A549 (cell line): Measurements from ENCODE around the gene LMBR1L. TPM values are rescaled to one million over a fixed set of nuclear protein-coding genes. Genes with fewer than 3 reads are reported as not detected.

Source experiments
- ATAC-seq, 2 experiments: fragments of 200-7000 bp in 1 of 2; fragments of >200 bp in 1 of 2; cut with Nextera tagmentation in 1 of 2; cut with Tn5 transposase in 1 of 2; 3 replicates each; pipeline versions ENCODE4 v1.8.0 to v1.9.1; 2018 to 2020; ENCODE audit warnings: mild to moderate bottlenecking in 1 of 2, moderate library complexity in 1 of 2
- CTCF ChIA-PET: fragments of 300-600 bp; sonication (Branson Sonifier 250); formaldehyde crosslinking; extraction: SDS; loops from one replicate; lab custom pipeline; 2021; ENCODE audit warnings: antibody characterized with exemption, inconsistent platforms; lab: Yijun Ruan, JAX
- POLR2A ChIA-PET: fragments of 350-600 bp; formaldehyde crosslinking; extraction: SDS; loops from one replicate; lab custom pipeline; 2021; ENCODE audit warnings: antibody characterized with exemption, inconsistent platforms; lab: Yijun Ruan, JAX
- DNase-seq, 2 experiments: peaks; one replicate each; pipeline versions ENCODE4 v3.0.0 to v3.0.0-alpha.2; 2011 to 2016; ENCODE audit warnings: low read depth in 1 of 2, low spot score in 1 of 2
- FAIRE-seq: peaks from 2 replicates; lab custom pipeline; 2011; peaks lifted over from hg19 to GRCh38; lab: Jason Lieb, UNC
- H3K27ac ChIP-seq, 2 experiments: fragments of >200 bp; sonication (Bioruptor Twin); formaldehyde crosslinking; 3 replicates each; pipeline ENCODE4 v1.5.1; 2016 to 2017
- H3K4me1 ChIP-seq: fragments of >200 bp; sonication (Bioruptor Twin); formaldehyde crosslinking; 3 replicates; pipeline ENCODE4 v1.6.1; 2016
- H3K4me2 ChIP-seq: fragments of >200 bp; sonication (Bioruptor Twin); formaldehyde crosslinking; 3 replicates; pipeline ENCODE4 v1.6.1; 2016
- H3K4me3 ChIP-seq: fragments of >200 bp; sonication (Bioruptor Twin); formaldehyde crosslinking; 3 replicates; pipeline ENCODE4 v1.5.1; 2016
- H3K9me3 ChIP-seq: fragments of >200 bp; sonication (Bioruptor Twin); formaldehyde crosslinking; 3 replicates; pipeline ENCODE4 v1.6.1; 2016
- CEBPB ChIP-seq, 2 experiments: fragments of >200 bp in 1 of 2; sonication (Bioruptor Twin) in 1 of 2; formaldehyde crosslinking in 1 of 2; IDR thresholded peaks; 2 replicates each; pipeline ENCODE4 v1.6.1; 2012 to 2016
- CHD2 ChIP-seq: fragments of 150-350 bp; IDR thresholded peaks from 2 replicates; pipeline ENCODE4 v1.6.1; 2014; ENCODE audit warnings: low read length; ENCODE audit not compliant: partially characterized antibody
- CHD4 ChIP-seq: fragments of 200-600 bp; sonication (generic); IDR thresholded peaks from 2 replicates; pipeline ENCODE4 v1.6.1; 2016; ENCODE audit warnings: antibody characterized with exemption, mild to moderate bottlenecking, borderline replicate concordance
- CTCF ChIP-seq: fragments of >200 bp; sonication (Bioruptor Twin); formaldehyde crosslinking; IDR thresholded peaks from 3 replicates; pipeline ENCODE4 v1.5.1; 2016
- E2F6 ChIP-seq: IDR thresholded peaks from 2 replicates; pipeline ENCODE4 v1.6.1; 2012; ENCODE audit warnings: low read depth, borderline replicate concordance
- ESRRA ChIP-seq: fragments of 150-350 bp; IDR thresholded peaks from 2 replicates; pipeline ENCODE4 v1.6.1; 2014; ENCODE audit warnings: mild to moderate bottlenecking, low read length, borderline replicate concordance
- FOSB ChIP-seq: fragments of 250-450 bp; sonication (Bioruptor Pico); IDR thresholded peaks from 2 replicates; pipeline ENCODE4 v1.5.0; 2020; ENCODE audit warnings: mild to moderate bottlenecking, moderate library complexity
- HDAC2 ChIP-seq: fragments of 200-600 bp; sonication (generic); IDR thresholded peaks from 2 replicates; pipeline ENCODE4 v1.6.1; 2016
- HES2 ChIP-seq: fragments of >200 bp; sonication (Bioruptor Twin); formaldehyde crosslinking; IDR thresholded peaks from 2 replicates; pipeline ENCODE4 v1.6.1; 2016
- JUN ChIP-seq, 2 experiments: fragments of >200 bp; sonication (Bioruptor Twin); formaldehyde crosslinking; IDR thresholded peaks; 2 replicates in 1 of 2; 3 replicates in 1 of 2; pipeline ENCODE4 v1.6.1; 2016 to 2017
- MAFK ChIP-seq: fragments of 450-650 bp; IDR thresholded peaks from 2 replicates; pipeline ENCODE4 v1.6.1; 2014; ENCODE audit not compliant: partially characterized antibody
- MAX ChIP-seq: IDR thresholded peaks from 2 replicates; pipeline ENCODE4 v1.6.1; 2012
- MAZ ChIP-seq: fragments of 150-350 bp; IDR thresholded peaks from 2 replicates; pipeline ENCODE4 v1.6.1; 2014; ENCODE audit warnings: antibody characterized with exemption, low read depth, low read length, borderline replicate concordance
- NPAS2 ChIP-seq: fragments of 250-450 bp; sonication (Bioruptor Pico); IDR thresholded peaks from 2 replicates; pipeline ENCODE4 v1.8.0; 2022; ENCODE audit warnings: mild to moderate bottlenecking, moderate library complexity, borderline replicate concordance
- NR3C1 ChIP-seq: fragments of >200 bp; sonication (Bioruptor Twin); formaldehyde crosslinking; IDR thresholded peaks from 3 replicates; pipeline ENCODE4 v1.6.1; 2017
- PBX3 ChIP-seq: IDR thresholded peaks from 2 replicates; pipeline ENCODE4 v1.6.1; 2012
- POLR2A ChIP-seq: IDR thresholded peaks from 2 replicates; pipeline ENCODE4 v1.6.1; 2012; ENCODE audit warnings: mild to moderate bottlenecking, low read length
- RFX5 ChIP-seq: fragments of 450-650 bp; IDR thresholded peaks from 2 replicates; pipeline ENCODE4 v1.7.1; 2014; ENCODE audit warnings: antibody characterized with exemption, mild to moderate bottlenecking, moderate library complexity
- RNF2 ChIP-seq: fragments of 200-600 bp; sonication (generic); IDR thresholded peaks from 2 replicates; pipeline ENCODE4 v1.6.1; 2016; ENCODE audit warnings: low read depth, mild to moderate bottlenecking, antibody characterized with exemption, moderate library complexity, borderline replicate concordance
- ZSCAN20 ChIP-seq: fragments of 250-450 bp; sonication (Bioruptor Pico); IDR thresholded peaks from 2 replicates; pipeline ENCODE4 v1.8.0; 2022; ENCODE audit warnings: mild to moderate bottlenecking, moderate library complexity
- WGBS: methylation state at CpG from one replicate; pipeline ENCODE4 v1.1.6; 2017; ENCODE audit errors: missing lambda C conversion rate; 5-methylcytosine and 5-hydroxymethylcytosine counted together
- polyA plus RNA-seq, 4 experiments: library from polyadenylated mRNA; depleted of rRNA in 3 of 4; stranded (reverse); fragments of >200 nt; fragmentation: RNase III in 1 of 4; extraction: RNeasy Plus Mini Kit Qiagen cat#74134 plus additional on column Dnase treatment in 1 of 4; gene quantifications; 2 replicates in 3 of 4; 3 replicates in 1 of 4; pipeline ENCODE4 v1.2.3, GENCODE V29; 2011 to 2017

The LMBR1L gene
- polyA plus RNA-seq, 2 of the 4 experiments (the other 2 are of a cell fraction) = 16.7 to 25.1 TPM

GRCh38 chr12:49091836-49092085, 18.9 kb downstream of the LMBR1L start:
- Histone ChIP-seq H3K9me3 (no peaks in the 10 kb centered on the region), H3K4me1 (peaks cover 22% of the 10 kb centered on the region; the same call in 2 of the 3 replicates), H3K4me2 (peak overlapping the region; percentile 67), H3K4me3 (peak overlapping the region; percentile 27; the same call in 2 of the 3 replicates), H3K27ac (peak overlapping the region in 1 of 2 experiments; percentile 52; a peak in 3 of 6 replicates)
- ChIA-PET CTCF (interaction anchor here (0.8 to 11.5 kb wide), 18 partner anchors 10 to 144 kb away, joined by 3 to 166 read pairs (median 10); partner anchors contain the start of genes LMBR1L, RHEBL1 and TUBA1B), POLR2A (interaction anchor here (0.5 to 2.5 kb wide), 4 partner anchors 18 to 173 kb away, joined by 3 to 9 read pairs (median 5); partner anchors contain the start of genes LMBR1L and TUBA1C)
- 24% methylated on average over 14 of the region's 14 CpGs for WGBS
- DNase-seq (no peak), FAIRE-seq (no peak), ATAC-seq (no peak)
- no peak for TF ChIP-seq FOSB (CRISPR knock-in tag)
- no peak for TF ChIP-seq NPAS2 (CRISPR knock-in tag)
- no peak for TF ChIP-seq CEBPB (IDR thresholded peaks at IDR 0.05)
- no peak for TF ChIP-seq MAZ
- no peak for TF ChIP-seq MAX
- TF ChIP-seq NR3C1 = no peak
- no peak for TF ChIP-seq PBX3
- TF ChIP-seq RNF2 = no peak
- no peak for TF ChIP-seq RFX5
- no peak for TF ChIP-seq CHD4
- no peak for TF ChIP-seq CHD2
- no peak for TF ChIP-seq MAFK

- DNase-seq (no peak), ATAC-seq (no peak), FAIRE-seq (no peak)
- POLR2A ChIA-PET = interaction anchor here (0.5 to 2.5 kb wide), 4 partner anchors 19 to 173 kb away, joined by 3 to 9 read pairs (median 5); partner anchors contain the start of genes LMBR1L and TUBA1C
- Histone ChIP-seq H3K4me1 (peaks cover 22% of the 10 kb centered on the region; the same call in 2 of the 3 replicates), H3K4me2 (peak overlapping the region; percentile 67; the same call in 2 of the 3 replicates), H3K4me3 (no peak overlapping the region; the same call in 2 of the 3 replicates), H3K27ac (no peak overlapping the region), H3K9me3 (no peaks in the 10 kb centered on the region)
- 90% methylated on average over 41 of the region's 41 CpGs for WGBS
- no peak for TF ChIP-seq NPAS2 (CRISPR knock-in tag)
- no peak for TF ChIP-seq POLR2A
- no peak for TF ChIP-seq HES2
- TF ChIP-seq ZSCAN20 (CRISPR knock-in tag) = no peak
- CTCF ChIA-PET = interaction anchor here (1.0 to 11.5 kb wide), 17 partner anchors 9 to 144 kb away, joined by 3 to 166 read pairs (median 12); partner anchors contain the start of genes LMBR1L, RHEBL1 and TUBA1B
These were observed 19.4 kb downstream of the LMBR1L start for GRCh38 chr12:49091056-49091835.

- WGBS = 10% methylated on average over 74 of the region's 88 CpGs
- peak overlapping the region in 1 of 2 experiments; percentile 19; a peak in 2 of 6 replicates for H3K27ac ChIP-seq
- CTCF ChIA-PET = interaction anchor here (0.5 to 11.5 kb wide), 21 partner anchors 9 to 316 kb away, joined by 3 to 172 read pairs (median 19); partner anchors contain the start of genes DDN, LMBR1L, RHEBL1 and TUBA1B
- TF ChIP-seq MAX (peak; percentile 61), HDAC2 (peak; percentile 19; the same call in 1 of the 2 replicates), JUN (IDR thresholded peaks at IDR 0.05) (no peak), NPAS2 (CRISPR knock-in tag) (no peak), ESRRA (peak; percentile 18; the same call in 1 of the 2 replicates), CTCF (peak; percentile 48), E2F6 (peak; percentile 38)
- H3K4me1 ChIP-seq = peaks cover 22% of the 10 kb centered on the region; the same call in 2 of the 3 replicates
- DNase-seq (peak in 1 of 2 experiments; percentile 72), FAIRE-seq (no peak), ATAC-seq (peak; percentile 64 to 66)
- H3K4me3 ChIP-seq = peak overlapping the region; percentile 49
- peak overlapping the region; percentile 98 for H3K4me2 ChIP-seq
- POLR2A ChIA-PET = interaction anchor here (2.6 kb wide), 1 partner anchor 41 kb away, joined by 26 read pairs; the partner anchor contains the start of gene TUBA1B
- H3K9me3 ChIP-seq = no peaks in the 10 kb centered on the region
These were observed 20.6 kb downstream of the LMBR1L start for GRCh38 chr12:49089821-49090773.
